GM19238 (cell line): ENCODE measurements around the gene TMEM184A.

ENCODE experiments used
- DNase-seq: peaks from one replicate; pipeline ENCODE4 v3.0.0; 2011; ENCODE audit warnings: low spot score; ENCODE audit not compliant: insufficient read length

Gene TMEM184A

GRCh38 chr7:1569016-1569415 lies 13.0 kb upstream of the TMEM184A start:
- no peak for DNase-seq

GRCh38 chr7:1567896-1568510 lies 12.0 kb upstream of the TMEM184A start:
- no peak for DNase-seq

DNA sequence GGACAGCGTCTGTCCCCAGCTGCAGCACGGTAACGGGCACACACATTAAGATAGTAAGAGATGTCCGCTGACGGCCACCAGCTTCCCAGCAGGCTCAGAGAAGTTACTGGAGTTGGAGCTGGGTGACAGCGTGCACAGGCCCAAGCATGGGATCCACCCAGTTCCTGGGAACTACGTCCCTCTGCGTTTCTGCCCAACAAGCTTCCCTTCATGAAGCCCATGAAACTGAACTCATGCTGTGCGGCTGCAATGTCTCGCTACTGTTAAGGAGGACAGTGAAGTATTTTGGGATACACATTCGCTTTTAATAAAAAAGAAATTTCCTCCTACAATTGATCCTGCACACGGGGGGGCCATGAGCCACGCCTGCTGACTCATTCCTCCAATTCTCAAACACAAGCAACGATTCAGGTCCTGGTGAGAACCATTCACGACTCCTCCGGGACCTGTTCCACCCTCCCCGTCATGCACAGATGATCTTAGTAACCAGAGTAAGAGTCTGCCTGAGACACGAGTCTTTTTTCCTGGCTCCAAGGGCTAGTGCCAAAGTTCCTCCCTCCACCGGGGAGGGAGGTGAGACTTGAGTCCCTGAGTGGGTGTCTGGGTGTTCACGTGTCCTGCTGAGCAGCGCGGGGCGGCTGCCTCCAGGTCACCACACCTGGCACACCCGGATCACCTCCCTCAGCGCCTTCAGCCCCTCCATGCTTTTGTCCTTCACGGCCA lies 11.2 kb upstream of the TMEM184A start:
- DNase-seq = no peak

DNA sequence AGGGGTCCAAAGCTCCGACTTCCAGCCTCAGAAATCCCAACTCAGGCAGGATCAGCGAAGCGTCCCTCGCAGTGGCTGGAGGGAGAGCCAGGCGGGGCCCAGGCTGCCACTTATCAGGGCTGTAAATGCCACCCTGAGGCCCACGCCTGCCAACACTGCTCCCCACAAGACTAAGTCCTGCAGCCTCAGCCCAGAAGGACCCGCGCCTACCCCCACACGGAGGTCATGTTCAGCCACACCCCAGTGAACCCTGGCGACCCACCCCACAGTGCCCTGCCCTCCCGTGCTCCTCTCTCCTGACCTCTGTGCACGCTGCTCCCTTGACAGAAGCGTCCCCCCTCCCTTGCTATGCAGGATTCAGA lies 10.7 kb upstream of the TMEM184A start:
- no peak for DNase-seq

GRCh38 chr7:1564603-1565022 lies 8.6 kb upstream of the TMEM184A start:
- DNase-seq = no peak

- DNase-seq = no peak
Measured at GRCh38 chr7:1563981-1564602, 8.1 kb upstream of the TMEM184A start.

- no peak for DNase-seq
Measured at GRCh38 chr7:1562597-1563051, 6.6 kb upstream of the TMEM184A start.

GRCh38 chr7:1562116-1562515 lies 6.1 kb upstream of the TMEM184A start:
- no peak for DNase-seq

DNA sequence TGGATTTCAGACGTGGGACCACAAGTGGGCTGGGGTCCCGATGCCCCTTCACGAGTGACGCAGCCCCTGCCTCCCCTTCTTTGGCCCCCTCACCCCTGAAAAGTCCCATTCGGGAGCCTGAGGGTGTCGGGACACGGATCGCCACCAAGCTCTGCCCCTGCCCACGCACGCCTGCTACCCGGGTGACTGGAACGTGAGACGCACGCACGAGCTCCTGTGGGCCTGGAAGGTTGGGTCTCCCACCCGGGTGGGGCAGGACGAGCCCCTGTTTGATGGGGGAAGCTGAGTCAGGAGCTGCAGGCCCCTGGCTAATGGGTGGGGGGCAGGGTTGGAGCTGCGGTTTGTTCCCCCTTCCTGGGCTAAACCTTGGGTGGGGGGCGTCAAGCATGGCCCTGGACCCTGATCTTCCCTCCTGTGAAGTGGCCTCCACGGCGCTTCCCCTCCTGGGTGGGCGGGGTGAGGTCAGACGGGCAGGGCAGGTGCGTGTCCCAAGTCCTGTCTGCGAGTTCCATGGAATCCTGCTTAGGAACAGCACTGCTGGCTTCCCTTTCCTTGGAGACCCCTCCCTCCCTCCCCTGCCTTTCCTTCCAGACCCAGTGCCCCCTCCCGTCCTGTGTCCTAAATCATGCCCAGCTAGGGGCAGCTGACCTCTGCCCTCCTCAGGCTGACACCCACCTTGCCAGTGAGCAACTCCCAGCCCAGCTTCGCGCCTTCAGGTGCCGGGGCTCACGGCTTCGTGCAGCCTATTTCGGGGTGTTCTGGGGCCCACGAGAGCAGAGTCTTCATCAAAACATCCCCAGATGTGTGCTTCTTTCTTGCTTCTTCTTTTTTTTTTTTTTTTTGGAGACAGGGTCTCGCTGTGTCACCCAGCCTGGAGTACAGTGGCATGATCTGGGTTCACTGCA lies 5.3 kb upstream of the TMEM184A start:
- DNase-seq = no peak

- no peak for DNase-seq
Measured at GRCh38 chr7:1560620-1561031, 4.6 kb upstream of the TMEM184A start.

DNA sequence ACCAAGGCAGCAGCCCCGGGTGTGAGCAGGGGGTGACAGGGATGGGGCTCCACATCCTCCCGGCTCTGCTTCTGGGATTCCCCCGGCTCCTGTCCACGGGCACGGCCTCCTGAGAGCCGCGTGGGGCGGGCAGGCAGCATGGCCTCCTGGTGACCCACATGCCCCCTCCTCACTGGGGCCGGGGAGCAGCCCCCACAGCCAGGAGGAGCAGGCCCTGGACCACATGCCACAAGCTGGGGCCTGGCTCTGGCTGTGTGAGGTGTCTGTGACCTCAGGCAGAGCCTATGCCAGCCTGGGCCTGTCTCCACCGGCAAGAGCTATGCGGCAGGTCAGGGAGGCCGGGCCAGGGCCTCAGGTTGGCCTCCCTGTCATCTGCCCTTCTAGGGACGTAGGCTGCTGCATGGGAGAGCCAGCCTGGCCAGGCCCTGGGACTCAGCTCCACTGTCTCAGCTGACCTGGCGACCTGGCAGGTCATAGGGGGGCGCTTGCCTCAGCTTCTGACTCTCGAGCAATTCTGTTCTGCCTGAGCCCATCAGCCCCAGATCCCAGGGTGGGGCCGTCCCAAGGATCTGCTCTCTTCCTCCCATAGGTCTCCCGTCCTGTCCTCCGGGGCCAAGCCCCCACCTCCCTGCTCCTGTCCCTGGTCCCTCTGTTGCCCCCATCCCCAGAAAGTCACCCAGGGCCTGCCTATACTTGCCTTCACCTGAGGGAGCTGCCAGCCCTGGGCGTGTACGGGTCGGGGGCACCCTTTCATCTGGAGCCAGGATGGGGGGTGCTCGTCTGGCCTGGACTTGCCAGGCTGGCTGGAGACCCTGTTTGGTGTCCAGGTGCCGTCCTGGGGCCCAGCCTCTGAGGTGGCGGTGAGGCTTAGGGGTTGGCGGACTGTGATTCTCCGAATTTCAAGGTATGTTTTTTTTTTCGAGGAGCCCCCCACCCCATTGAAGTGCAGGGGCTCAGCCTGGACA lies 3.9 kb upstream of the TMEM184A start:
- no peak for DNase-seq

DNA sequence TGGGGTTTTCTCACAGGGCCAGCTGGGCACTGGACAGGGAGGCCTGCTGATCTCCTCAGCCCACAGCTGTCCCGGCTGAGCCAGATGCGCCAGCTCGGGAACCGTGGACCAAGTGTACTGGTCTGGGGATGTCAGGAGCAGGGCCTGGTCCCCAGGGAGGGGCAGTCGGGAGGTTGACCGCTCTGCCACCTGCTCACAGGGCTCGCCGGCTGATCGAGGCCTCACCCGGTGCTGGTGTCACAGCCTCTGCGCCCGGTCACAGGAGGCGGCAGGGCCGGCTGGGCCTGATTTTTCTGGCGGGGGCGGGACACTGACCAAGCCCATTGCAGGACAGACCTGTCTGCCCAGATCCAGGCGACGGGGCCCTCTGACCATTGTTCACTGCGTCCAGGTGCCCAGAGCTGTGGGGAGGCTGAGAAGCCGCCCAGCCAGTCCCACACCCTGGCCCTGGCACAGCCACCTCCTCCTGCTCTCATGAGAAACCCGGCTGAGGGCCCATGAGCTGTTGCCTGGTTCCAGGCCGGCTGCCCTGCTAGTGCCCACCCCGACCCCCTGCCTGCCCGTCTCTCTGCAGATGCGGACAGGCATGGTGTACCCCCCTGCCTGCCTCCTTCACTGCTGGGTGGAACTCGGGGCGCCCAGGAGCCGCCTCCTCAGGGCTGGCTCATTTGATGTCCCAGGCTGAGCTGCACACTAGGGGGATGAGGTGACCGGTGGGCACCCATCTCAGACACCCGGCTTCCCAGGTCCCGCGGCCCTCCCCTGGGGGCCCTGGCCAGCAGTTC lies 3.0 kb upstream of the TMEM184A start:
- no peak for DNase-seq

DNA sequence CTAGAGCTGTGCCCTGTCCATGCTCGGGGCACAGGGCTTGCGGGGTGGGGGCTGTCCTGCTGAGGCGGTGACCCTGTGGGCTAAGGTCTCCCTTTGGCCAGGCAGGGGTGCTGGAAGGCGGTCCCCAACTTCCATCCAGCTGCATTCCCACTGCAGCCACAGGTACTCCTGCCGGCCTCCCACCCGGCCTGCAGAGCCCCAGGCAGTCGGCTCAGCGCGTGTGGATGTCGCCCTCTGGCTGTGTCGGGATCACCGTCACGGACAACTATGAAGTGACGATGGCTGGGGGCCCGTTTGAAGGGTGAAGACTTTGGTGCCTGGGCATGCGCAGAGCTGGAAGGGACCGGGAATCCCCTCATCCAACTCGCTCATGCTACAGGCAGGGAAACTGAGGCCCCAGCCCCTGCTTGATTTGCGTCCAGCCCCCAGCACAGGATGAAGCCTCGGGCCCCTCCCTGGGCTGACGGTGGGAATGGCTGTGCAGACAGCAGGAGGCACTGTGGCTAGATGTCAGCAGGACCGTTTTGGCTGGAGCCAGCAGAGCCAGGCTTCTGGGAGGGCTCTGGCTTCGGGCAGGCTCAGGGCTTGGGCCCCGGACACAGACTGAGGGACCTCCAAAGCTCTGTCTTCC lies 2.3 kb upstream of the TMEM184A start:
- DNase-seq = no peak

DNA sequence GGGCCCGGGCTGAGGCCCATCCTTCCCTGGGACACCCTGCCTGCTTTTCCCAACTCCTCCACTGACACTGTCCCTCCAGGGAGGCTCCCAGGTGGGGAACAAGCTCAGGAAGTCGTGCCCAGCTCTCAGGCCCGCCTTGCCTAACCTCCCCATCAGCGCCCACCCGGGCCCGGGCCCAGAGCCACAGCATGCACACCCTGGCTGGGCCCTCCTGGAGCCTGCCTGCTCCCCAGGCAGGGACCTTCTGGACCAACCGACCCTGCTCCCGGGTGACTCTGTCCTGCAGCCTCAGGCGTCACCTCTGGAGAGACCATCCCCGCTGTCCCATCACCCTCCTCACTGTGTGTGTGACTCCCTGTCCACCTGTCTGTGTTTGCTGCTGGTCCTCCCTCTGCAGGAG lies 1.8 kb upstream of the TMEM184A start:
- no peak for DNase-seq

GRCh38 chr7:1557006-1557405 lies 1.0 kb upstream of the TMEM184A start:
- no peak for DNase-seq

DNA sequence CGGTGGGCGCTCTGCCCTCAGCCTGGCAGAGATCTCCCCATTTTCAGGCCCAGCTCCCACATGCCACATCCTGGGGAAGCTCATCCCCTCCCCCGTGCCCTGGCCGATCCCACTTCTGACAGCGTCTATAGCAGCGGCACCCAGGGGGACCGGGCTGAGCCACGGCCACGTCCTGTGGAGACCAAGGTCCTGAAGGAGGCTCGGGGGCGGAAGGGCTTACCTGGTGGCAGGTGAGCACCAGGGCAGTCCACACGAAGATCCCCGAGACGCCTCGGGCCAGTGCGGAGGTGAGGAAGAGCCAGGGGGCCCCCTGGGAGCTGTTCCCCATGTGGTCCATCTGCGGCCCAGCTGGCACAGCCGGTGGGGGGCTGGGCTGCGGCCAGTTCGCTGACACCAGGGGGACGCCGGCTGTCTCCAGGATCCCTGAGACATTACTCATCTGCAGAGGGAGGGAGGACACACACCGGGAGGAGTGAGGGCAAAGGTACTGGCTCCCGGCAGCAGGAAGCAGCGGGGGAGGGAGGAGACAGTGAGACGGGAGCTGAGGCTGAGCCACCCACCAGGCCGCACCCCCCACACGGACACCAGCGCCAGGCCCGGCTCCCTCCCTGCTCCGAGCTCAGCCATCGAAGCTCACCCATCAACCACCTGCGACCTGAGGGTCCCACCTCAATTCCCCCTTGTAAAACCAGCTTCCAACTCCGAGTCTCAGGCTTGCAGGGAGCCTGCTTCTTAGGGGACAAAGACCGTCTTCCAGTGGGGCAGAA lies 776 bp downstream of the TMEM184A start:
- DNase-seq = no peak

- no peak for DNase-seq
Measured at GRCh38 chr7:1554333-1555045, 1.5 kb downstream of the TMEM184A start.
